NCI-H146 treated with DMSO at 0.1 percent for 48 hours (cell line): ENCODE data around the gene SPAG17.
"Not testable (repeated sequence)": the region's sequence is repeated elsewhere in the genome, so short reads cannot be mapped to it uniquely, and the experiment has no call there.

Experiments used
- DNase-seq: peaks from one replicate; lab custom pipeline; 2025; ENCODE audit not compliant: unreplicated experiment; lab: John Stamatoyannopoulos, UW

SPAG17 gene

DNA sequence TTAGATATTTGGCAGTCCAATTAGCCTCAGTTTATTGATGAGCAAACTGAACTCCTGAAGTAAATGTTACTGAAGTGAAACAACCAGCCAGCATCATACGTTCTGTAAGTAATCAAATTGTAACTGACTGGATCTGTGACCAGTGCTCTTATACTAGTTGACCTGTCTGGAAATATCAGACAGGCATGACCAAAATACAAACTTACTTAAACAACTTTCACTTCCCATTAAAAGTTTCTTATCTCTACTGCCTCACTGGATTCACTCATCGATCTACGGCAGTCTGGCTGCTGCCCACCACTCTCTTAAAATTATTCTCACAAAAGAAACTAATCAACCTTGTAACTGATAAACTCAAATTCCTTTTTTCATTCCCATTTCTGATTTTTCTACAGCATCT is 199.1 kb downstream of the SPAG17 start:
- DNase-seq, result no peak

DNA sequence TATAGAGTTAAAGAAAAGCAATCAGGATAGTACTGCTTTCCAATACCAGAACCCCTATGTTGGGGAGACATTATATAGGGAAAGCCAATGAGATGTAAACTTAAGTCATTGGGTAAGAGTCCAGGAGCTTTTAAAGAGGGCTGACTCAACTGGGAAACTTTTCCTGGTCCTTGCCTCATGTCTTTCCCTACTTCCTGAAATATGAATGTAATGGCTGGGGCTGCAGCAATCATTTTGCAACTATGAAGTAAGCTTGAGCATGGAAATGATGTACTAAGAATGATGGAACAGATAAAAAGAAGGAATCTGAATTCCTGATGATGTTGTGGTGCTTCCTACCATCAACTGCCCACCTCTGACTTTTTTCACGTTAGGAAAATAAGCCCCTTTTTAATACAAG is 199.8 kb downstream of the SPAG17 start:
- DNase-seq, result no peak

DNA sequence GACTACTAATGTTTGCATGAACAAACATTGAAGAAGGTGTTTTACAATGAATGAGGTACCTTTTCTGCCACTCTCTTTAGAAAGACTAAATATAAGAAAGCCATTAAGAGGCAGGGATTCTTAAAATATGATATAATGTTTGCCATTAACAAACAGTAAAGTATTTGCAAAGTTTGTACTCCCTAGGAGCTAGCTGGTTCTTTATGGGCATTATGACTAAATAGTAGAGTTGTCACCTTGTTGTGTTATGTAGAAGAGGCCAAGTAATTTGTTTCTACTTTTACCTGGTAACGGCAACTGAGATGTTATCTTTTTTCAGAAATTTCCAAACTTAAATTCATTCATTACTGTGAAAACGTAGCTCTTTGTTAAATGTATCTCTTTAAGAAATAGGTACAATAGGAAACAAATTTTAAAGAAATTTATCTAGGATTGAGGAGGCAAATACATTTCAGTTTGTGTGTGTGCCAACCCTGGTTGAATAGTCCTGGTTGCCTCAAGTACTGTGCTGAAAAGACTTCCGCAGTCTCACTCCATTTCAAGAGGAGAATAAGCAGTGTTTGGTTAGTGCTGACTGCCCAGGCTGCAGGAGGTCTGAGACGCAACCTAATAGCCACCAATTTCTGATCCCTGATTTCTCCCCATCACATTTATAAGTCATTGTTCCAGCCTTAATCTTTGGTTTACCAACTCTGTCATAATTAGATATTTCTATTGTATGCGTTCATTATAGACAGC is 203.4 kb downstream of the SPAG17 start:
- DNase-seq, result no peak

DNA sequence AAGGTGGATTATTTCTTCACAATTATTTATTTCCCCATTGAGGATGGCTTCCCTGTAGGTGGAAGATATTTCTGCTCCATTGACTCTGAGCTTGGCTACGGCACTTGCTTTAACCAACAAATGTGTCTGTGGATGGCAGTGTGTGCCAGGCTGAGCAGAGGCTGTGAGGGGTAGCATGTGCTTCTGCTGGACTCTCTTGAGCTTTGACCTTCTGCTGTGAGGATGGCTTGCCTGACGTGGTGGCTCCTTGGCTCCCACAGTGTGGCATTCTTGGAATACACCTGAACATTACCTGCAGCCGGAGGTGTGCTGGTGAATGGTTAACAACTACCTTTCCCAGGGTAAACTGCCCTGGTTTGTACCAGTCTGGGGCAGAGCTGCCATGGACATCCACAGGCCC is 208.6 kb downstream of the SPAG17 start:
- DNase-seq, result no peak

- DNase-seq, result no peak
These were observed 213.3 kb downstream of the SPAG17 start for GRCh38 chr1:117971777-117972176.

- no peak for DNase-seq
These were observed 214.8 kb downstream of the SPAG17 start for GRCh38 chr1:117970252-117970651.

DNA sequence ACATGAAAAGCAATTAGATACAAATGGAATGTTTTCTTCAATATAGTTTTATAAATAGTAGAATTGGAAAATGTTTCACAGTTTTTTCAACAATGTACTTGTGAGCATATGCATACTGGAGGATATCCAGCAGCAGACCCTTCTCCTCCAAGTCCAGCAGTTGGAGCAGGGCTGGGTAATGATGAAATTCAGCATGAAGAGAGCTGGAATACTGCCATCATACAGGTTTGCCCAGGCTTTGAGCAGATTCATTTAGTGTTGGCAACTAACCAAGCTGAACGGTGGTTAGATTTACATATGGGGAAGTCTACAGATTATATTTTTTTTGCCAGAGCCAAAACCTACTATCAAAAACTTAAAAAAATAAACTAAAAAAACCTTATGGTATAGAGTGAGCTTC is 217.1 kb downstream of the SPAG17 start:
- no peak for DNase-seq

DNA sequence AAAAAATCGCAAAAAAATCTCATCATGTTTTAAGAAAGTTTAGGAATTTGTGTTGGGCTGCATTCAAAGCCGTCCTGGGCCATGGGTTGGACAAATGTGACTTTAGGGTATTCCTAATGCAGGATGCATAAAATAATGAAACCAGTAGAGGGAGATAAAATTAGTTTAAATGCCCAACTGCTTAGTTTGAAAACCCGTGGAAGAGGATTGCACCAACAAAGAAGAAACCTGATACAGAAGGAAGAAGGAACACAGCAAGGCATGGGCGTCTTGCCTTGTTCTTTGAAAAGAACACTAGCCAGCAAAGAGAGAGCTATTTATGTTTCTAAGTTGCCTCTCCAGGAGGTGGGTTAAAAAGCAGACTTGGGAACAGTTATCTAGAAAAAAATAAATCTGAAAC is 217.6 kb downstream of the SPAG17 start:
- no peak for DNase-seq

DNA sequence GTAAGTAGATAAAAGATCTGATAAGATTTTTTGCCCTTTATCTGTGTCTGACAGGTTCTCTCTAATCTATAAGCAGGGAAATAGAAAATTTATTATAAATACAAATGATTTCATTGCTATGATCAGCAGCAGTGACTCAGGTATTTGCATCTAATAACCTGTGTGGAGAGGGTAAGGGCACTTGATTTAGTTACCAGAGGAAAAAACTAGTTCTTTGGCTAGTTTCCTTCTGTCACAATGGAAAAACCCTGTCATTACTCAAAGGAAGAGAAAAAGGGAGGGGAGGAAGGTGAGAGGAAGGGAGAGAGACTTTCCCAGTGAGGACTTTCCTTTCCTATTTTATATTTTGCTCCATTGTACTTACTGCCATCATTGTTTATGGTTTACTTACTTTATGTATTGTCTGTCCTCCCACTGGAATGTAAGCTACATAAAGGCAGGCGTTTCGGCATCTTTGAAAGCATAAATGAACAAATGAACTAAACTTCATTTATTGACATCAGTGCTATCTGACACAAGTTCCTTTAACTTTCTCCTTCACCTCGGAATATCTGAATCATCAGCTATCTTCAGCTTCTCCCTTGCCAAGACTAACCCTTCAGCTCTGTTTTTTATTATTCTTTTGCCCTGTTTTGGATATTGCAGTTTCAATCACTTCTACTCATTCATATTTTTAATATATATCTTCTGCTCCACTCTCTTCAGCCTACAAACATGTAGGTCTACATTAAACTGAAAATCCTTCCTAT is 220.6 kb downstream of the SPAG17 start:
- DNase-seq, result no peak

DNA sequence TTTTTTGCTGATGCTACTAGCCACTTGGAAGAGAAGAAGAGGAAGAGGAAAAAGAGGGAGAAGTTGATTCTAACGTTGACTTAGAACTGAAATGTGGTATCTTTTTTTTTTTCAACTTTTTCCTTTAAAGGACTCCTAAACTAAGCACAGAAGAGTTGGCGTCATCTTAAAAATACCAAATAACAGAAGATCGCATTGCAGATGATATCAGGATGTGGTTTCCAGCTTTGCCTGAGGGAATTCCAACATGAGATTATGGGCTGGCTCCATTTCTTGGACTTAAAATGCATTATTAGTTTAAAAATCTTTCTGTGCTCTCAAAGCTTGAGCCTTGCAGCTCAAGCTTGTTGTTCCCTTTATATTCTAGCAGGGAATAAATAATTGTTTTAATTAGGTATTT is 225.7 kb downstream of the SPAG17 start:
- DNase-seq, result no peak

- no peak for DNase-seq
These were observed 232.6 kb downstream of the SPAG17 start for GRCh38 chr1:117952386-117952785.

- DNase-seq, result no peak
These were observed 242.7 kb downstream of the SPAG17 start for GRCh38 chr1:117942293-117942692.

DNA sequence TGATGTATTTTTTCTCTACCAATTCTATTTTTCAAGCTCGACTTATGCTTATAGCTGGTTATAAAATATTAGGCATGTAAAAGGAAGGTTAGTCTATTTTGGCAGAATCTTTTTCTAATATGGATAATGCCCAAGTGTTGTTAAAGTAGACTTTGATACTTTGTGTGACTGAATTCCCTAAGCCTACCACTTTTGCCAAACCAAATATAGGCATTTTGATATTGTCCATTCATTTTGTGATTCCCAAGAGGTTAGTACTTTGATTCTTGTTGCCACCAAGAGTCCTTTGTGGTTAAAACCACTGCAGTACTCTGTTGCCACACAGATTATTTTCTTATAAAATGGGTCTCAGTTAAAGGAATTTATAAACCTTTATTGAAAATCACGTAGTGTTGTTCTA is 251.3 kb downstream of the SPAG17 start:
- no peak for DNase-seq

DNA sequence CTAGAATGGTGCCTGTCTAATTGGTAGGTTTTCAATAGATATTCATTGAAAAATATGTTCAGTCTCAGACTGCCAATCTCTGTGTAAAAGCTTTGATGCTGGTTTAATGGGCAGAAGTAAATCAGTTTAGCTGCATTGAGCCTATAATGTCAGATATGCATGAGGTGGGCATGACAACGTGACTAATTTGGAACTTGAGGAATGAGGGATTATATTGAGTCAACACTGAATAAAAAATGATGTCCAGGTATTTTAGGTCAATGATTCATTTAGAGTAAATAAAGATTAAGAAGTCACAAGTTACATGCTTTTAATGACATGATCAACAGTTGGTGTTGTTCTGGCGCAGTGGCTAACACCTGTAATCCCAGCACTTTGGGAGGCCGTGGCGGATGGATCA is 252.5 kb downstream of the SPAG17 start:
- no peak for DNase-seq

DNA sequence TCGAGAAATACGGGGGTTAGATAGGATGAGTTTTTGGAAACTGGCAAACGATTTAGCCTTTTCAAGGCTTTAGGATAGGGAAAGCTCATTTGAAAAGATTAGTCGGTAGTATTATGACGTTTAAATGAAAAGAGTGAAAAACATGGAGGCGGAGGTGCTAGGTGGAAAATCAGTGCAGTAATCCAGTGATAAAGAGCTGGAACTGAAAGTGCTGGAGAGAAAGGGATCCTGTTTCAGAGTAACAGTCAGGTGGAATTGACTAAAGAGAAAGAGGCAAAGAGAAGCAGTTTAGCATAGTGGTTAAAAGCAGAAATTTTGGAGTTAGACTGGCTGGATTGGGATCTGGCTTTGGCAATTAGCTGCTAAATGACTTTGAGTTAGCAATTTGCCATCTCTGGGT is 254.5 kb downstream of the SPAG17 start:
- DNase-seq, result peak; percentile 16

GRCh38 chr1:117930173-117930447 is 254.9 kb downstream of the SPAG17 start:
- DNase-seq, result no peak

- DNase-seq, result peak; percentile 93
These were observed 255.5 kb downstream of the SPAG17 start, which contains the start of the genes GDAP2 and WDR3 for GRCh38 chr1:117929343-117930172. Gene GDAP2, minus strand, starts transcription at chr1:117929621. Its CDS starts 9,264 bp downstream, at chr1:117920357. Gene WDR3, plus strand, starts transcription at chr1:117929739. Its CDS starts 3,581 bp downstream, at chr1:117933320.

DNA sequence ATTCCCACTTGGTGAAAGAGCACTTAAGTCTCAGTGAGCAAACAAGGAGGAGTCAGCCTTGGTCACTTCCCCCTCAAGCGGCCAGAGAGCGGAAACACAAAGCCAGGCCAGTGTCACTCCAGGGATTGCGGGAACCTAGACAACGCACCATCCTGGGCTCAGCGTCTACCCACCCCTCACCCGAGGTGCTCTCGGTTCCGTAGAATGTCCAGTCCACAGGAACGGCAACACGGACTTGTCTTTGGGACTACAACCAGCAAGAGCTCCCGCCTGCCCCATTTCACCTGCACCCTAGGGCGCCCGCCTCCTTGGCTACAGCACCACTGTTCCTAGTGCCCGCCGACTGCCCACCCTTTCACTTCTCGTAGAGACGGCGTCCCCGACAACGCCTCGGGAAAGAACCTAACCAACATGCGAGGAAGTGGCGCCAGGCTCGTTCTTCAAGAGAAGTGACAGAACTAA is 256.1 kb downstream of the SPAG17 start:
- peak; percentile 29 for DNase-seq

GRCh38 chr1:117925981-117926380 is 259.0 kb downstream of the SPAG17 start:
- no peak for DNase-seq

DNA sequence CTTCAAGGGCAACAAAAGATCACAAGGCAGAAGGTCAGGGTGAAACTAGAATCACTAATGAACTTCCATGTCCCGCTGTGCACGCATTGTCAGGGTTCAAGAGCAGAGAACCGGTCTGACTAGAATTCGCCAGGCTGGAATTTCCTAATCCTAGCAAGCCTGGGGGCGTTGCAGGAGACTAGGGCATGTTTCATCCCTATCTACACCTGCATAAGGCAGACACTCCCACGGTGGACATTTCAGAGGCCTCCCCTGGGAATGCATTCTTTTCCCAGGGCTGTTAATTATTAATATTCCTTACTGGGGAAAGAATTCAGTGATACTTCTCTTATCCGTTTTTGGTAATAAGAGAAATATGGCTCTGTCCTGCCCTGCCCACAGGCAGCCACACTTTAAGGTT is 262.3 kb downstream of the SPAG17 start:
- not testable (repeated sequence) for DNase-seq

DNA sequence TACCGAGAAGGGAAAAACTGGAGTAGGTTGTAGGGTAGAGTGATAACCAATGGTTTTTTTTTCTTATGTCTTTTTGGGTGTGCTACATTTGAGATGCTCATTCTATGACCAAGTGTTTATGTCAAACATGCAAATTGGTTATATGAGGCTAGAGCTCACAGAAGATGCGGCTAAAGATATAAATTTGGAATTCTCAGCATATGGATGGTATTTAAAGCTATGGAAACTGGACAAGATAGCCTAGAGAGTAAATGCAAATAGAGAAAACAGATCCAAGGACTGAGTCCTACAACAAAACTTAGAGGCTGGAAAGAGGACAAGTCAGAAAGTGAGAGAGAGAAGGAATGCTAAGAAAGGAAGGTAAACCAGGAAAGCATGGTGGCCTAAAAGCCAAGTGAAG is 263.0 kb downstream of the SPAG17 start:
- no peak for DNase-seq

DNA sequence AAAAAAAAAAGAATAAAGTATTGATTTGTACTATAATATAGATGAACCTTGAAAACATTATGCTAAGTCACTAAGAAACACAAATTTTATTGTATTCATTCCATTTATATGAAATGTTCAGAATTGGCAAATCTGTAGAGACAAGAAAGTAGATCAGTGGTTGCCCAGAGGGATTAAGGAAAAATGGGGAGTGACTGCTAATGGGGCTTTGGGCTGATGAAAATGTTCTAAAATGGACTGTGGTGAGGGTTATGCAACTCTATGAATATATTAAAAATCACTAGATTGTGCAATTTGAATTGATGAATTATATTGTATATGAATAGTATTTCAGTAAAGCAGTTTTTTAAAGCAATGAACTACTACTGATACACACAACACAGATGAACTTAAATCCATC is 265.7 kb downstream of the SPAG17 start:
- no peak for DNase-seq
